ENCODE measurements around the gene BEST3. TPM values are rescaled to one million over a fixed set of nuclear protein-coding genes. Genes with fewer than 3 reads are reported as not detected.
"Not testable (repeated sequence)": the region's sequence is repeated elsewhere in the genome, so short reads cannot be mapped to it uniquely, and the experiment has no call there.

Gene BEST3
- polyA plus RNA-seq, 1 donor from 2014 or later: 0.88 TPM

DNA sequence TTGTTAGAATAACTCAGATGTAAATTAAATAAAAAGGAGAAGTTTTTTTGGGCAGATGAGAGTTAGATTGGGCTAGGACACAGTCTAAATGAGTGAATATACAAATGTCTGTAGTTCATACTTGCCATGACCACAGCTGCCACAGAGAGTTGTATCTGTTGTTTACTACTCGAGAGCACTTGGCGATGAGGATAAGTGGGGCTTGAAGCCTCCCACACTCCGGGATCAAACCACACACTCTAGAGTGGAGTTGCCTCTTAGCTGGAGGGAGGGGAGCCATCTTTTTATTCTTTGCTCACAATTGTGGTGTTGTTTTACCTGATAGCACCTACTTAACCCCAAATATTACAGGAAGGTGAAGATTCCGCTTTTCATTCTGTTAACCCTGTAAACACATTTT is 27.5 kb downstream of the BEST3 start:
- Histone ChIP-seq H3K4me3 (ENCODE audit: low read length) (no peak overlapping the region), H2AFZ (ENCODE audit: low read depth, low read length) (no peak overlapping the region), H3K4me2 (ENCODE audit: low read length) (no peak overlapping the region), H3K9me3 (ENCODE audit: low read length) (no peaks in the 10 kb centered on the region), H3K79me2 (replicated peaks; ENCODE audit: insufficient read depth, low read length) (no peaks in the 10 kb centered on the region), H3K27me3 (ENCODE audit: insufficient read depth, low read depth, low read length) (no peaks in the 10 kb centered on the region), H3K27ac (ENCODE audit: low read length) (no peak overlapping the region), H3K9me2 (ENCODE audit: insufficient read depth, low read length) (no peaks in the 10 kb centered on the region), H4K20me1 (ENCODE audit: insufficient read depth) (no peaks in the 10 kb centered on the region), H3F3A (ENCODE audit: insufficient read depth, low read length, poor library complexity, severe bottlenecking) (no peaks in the 10 kb centered on the region), H3K9ac (ENCODE audit: low read length) (no peak overlapping the region), H3K36me3 (ENCODE audit: insufficient read depth, low read length) (no peaks in the 10 kb centered on the region)
- TF ChIP-seq TAF1 (IDR thresholded peaks at IDR 0.05; ENCODE audit: low read depth) (no peak), EP300 (conservative IDR thresholded peaks at IDR 0.05; ENCODE audit: poor library complexity, severe bottlenecking) (no peak), SMC3 (conservative IDR thresholded peaks at IDR 0.05; ENCODE audit: poor library complexity) (no peak), MXI1 (conservative IDR thresholded peaks at IDR 0.05; ENCODE audit: poor library complexity, severe bottlenecking) (no peak), RAD21 (conservative IDR thresholded peaks at IDR 0.05) (no peak), EZH2 (IDR thresholded peaks at IDR 0.05; ENCODE audit: borderline replicate concordance, insufficient read depth, low read length, poor library complexity, severe bottlenecking) (no peak), POLR2AphosphoS5 (IDR thresholded peaks at IDR 0.05) (no peak)
- TF ChIP-seq, protein P1, sequence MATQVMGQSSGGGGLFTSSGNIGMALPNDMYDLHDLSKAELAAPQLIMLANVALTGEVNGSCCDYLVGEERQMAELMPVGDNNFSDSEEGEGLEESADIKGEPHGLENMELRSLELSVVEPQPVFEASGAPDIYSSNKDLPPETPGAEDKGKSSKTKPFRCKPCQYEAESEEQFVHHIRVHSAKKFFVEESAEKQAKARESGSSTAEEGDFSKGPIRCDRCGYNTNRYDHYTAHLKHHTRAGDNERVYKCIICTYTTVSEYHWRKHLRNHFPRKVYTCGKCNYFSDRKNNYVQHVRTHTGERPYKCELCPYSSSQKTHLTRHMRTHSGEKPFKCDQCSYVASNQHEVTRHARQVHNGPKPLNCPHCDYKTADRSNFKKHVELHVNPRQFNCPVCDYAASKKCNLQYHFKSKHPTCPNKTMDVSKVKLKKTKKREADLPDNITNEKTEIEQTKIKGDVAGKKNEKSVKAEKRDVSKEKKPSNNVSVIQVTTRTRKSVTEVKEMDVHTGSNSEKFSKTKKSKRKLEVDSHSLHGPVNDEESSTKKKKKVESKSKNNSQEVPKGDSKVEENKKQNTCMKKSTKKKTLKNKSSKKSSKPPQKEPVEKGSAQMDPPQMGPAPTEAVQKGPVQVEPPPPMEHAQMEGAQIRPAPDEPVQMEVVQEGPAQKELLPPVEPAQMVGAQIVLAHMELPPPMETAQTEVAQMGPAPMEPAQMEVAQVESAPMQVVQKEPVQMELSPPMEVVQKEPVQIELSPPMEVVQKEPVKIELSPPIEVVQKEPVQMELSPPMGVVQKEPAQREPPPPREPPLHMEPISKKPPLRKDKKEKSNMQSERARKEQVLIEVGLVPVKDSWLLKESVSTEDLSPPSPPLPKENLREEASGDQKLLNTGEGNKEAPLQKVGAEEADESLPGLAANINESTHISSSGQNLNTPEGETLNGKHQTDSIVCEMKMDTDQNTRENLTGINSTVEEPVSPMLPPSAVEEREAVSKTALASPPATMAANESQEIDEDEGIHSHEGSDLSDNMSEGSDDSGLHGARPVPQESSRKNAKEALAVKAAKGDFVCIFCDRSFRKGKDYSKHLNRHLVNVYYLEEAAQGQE (IDR thresholded peaks at IDR 0.05; ENCODE audit: borderline replicate concordance): no peak
- TF ChIP-seq, protein P2, sequence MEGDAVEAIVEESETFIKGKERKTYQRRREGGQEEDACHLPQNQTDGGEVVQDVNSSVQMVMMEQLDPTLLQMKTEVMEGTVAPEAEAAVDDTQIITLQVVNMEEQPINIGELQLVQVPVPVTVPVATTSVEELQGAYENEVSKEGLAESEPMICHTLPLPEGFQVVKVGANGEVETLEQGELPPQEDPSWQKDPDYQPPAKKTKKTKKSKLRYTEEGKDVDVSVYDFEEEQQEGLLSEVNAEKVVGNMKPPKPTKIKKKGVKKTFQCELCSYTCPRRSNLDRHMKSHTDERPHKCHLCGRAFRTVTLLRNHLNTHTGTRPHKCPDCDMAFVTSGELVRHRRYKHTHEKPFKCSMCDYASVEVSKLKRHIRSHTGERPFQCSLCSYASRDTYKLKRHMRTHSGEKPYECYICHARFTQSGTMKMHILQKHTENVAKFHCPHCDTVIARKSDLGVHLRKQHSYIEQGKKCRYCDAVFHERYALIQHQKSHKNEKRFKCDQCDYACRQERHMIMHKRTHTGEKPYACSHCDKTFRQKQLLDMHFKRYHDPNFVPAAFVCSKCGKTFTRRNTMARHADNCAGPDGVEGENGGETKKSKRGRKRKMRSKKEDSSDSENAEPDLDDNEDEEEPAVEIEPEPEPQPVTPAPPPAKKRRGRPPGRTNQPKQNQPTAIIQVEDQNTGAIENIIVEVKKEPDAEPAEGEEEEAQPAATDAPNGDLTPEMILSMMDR (IDR thresholded peaks at IDR 0.05; ENCODE audit: poor library complexity, severe bottlenecking): no peak

DNA sequence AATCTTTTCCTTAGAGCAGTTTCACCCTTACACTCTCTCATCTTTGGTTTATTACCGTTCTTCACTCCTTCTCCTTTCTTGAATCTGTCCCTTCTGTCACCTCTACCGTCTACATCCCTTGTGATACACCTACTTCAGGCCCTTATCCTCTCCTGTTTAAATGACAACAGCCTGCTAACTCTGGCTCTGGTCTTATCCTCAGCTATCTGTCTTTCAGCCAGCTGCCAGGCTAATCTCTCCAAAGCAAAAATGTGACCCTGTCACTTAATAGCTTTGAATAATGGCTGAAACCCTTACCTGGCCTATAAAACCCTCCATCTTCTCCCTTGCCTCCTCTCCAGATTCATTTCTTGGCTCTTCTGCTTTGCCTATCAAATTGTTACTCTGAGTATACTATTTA is 32.3 kb downstream of the BEST3 start:
- H3K36me3 ChIP-seq (ENCODE audit: insufficient read depth, low read length): no peaks in the 10 kb centered on the region
- H2AFZ ChIP-seq (ENCODE audit: low read depth, low read length): no peak overlapping the region
- TF ChIP-seq POLR2AphosphoS5 (IDR thresholded peaks at IDR 0.05) (no peak), RAD21 (conservative IDR thresholded peaks at IDR 0.05) (no peak), SMC3 (conservative IDR thresholded peaks at IDR 0.05; ENCODE audit: poor library complexity) (no peak), EZH2 (IDR thresholded peaks at IDR 0.05; ENCODE audit: borderline replicate concordance, insufficient read depth, low read length, poor library complexity, severe bottlenecking) (no peak), TAF1 (IDR thresholded peaks at IDR 0.05; ENCODE audit: low read depth) (no peak), EP300 (conservative IDR thresholded peaks at IDR 0.05; ENCODE audit: poor library complexity, severe bottlenecking) (no peak), MXI1 (conservative IDR thresholded peaks at IDR 0.05; ENCODE audit: poor library complexity, severe bottlenecking) (no peak)
- TF ChIP-seq, protein P1 (IDR thresholded peaks at IDR 0.05; ENCODE audit: borderline replicate concordance): no peak
- TF ChIP-seq, protein P2 (IDR thresholded peaks at IDR 0.05; ENCODE audit: poor library complexity, severe bottlenecking): no peak

DNA sequence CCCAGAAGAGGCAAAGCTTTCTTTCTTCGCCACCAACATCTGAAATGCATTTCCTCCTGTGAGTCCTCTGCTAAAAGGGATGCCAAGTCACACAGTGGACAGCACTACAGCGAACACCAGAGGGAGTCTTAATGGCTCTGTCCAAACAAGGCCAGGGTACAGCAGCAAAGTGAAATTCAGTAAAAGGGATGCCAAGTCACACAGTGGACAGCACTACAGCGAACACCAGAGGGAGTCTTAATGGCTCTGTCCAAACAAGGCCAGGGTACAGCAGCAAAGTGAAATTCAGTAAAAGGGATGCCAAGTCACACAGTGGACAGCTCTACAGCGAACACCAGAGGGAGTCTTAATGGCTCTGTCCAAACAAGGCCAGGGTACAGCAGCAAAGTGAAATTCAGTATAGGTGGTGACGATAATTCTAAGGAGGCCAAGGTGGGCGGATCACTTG is 34.1 kb downstream of the BEST3 start:
- not testable (repeated sequence) for H4K20me1 ChIP-seq (ENCODE audit: insufficient read depth); H3K9me2 ChIP-seq (ENCODE audit: insufficient read depth, low read length); H3K9me3 ChIP-seq (ENCODE audit: low read length); H3K4me3 ChIP-seq (ENCODE audit: low read length); H3K79me2 ChIP-seq (replicated peaks; ENCODE audit: insufficient read depth, low read length); H3K27me3 ChIP-seq (ENCODE audit: insufficient read depth, low read depth, low read length); H2AFZ ChIP-seq (ENCODE audit: low read depth, low read length); H3K4me2 ChIP-seq (ENCODE audit: low read length); H3F3A ChIP-seq (ENCODE audit: insufficient read depth, low read length, poor library complexity, severe bottlenecking); H3K9ac ChIP-seq (ENCODE audit: low read length); H3K36me3 ChIP-seq (ENCODE audit: insufficient read depth, low read length); H3K27ac ChIP-seq (ENCODE audit: low read length)

More for the DNA sequence above, 32.3 kb downstream of the BEST3 start:
- Histone ChIP-seq H3K79me2 (replicated peaks; ENCODE audit: insufficient read depth, low read length) (no peaks in the 10 kb centered on the region), H3K9ac (ENCODE audit: low read length) (no peak overlapping the region), H4K20me1 (ENCODE audit: insufficient read depth) (no peaks in the 10 kb centered on the region), H3F3A (ENCODE audit: insufficient read depth, low read length, poor library complexity, severe bottlenecking) (no peaks in the 10 kb centered on the region), H3K9me3 (ENCODE audit: low read length) (no peaks in the 10 kb centered on the region), H3K4me2 (ENCODE audit: low read length) (no peak overlapping the region), H3K4me3 (ENCODE audit: low read length) (no peak overlapping the region), H3K27ac (ENCODE audit: low read length) (no peak overlapping the region), H3K9me2 (ENCODE audit: insufficient read depth, low read length) (no peaks in the 10 kb centered on the region), H3K27me3 (ENCODE audit: insufficient read depth, low read depth, low read length) (no peaks in the 10 kb centered on the region)

Measured in neural cell (in vitro differentiated cells).